HuH-7.5 (cell line): ENCODE results near the gene PTGS1.

Experiments
- DNase-seq: peaks from one replicate; pipeline ENCODE4 v3.0.0; 2011; ENCODE audit warnings: low spot score

The PTGS1 gene

GRCh38 chr9:122374885-122375420, 4.1 kb downstream of the PTGS1 start:
- no peak for DNase-seq

GRCh38 chr9:122376796-122377195, 6.0 kb downstream of the PTGS1 start:
- no peak for DNase-seq

GRCh38 chr9:122377241-122378164, 6.7 kb downstream of the PTGS1 start:
- no peak for DNase-seq

- no peak for DNase-seq
Measured at GRCh38 chr9:122378236-122378635, 7.4 kb downstream of the PTGS1 start.

GRCh38 chr9:122379340-122379739, 8.5 kb downstream of the PTGS1 start:
- DNase-seq = no peak

GRCh38 chr9:122380293-122380692, 9.5 kb downstream of the PTGS1 start:
- no peak for DNase-seq

GRCh38 chr9:122381206-122381950, 10.6 kb downstream of the PTGS1 start:
- DNase-seq = no peak

- no peak for DNase-seq
Measured at GRCh38 chr9:122382901-122383850, 12.4 kb downstream of the PTGS1 start.

- DNase-seq = no peak
Measured at GRCh38 chr9:122383992-122384461, 13.2 kb downstream of the PTGS1 start.

- no peak for DNase-seq
Measured at GRCh38 chr9:122386311-122386872, 15.6 kb downstream of the PTGS1 start.

GRCh38 chr9:122387536-122387935, 16.7 kb downstream of the PTGS1 start:
- no peak for DNase-seq

- no peak for DNase-seq
Measured at GRCh38 chr9:122389195-122389594, 18.4 kb downstream of the PTGS1 start.

- no peak for DNase-seq
Measured at GRCh38 chr9:122389799-122390481, 19.1 kb downstream of the PTGS1 start.

GRCh38 chr9:122392284-122392683, 21.5 kb downstream of the PTGS1 start:
- DNase-seq = no peak

- no peak for DNase-seq
Measured at GRCh38 chr9:122392714-122393113, 21.9 kb downstream of the PTGS1 start.

- DNase-seq = no peak
Measured at GRCh38 chr9:122393284-122393983, 22.6 kb downstream of the PTGS1 start.

- DNase-seq = no peak
Measured at GRCh38 chr9:122394265-122395125, 23.7 kb downstream of the PTGS1 start.

GRCh38 chr9:122396614-122397148, 25.9 kb downstream of the PTGS1 start:
- no peak for DNase-seq

- no peak for DNase-seq
Measured at GRCh38 chr9:122397749-122398148, 26.9 kb downstream of the PTGS1 start.
